Right kidney (tissue), 1 donor: ENCODE measurements around the gene GSTT4.
"Not testable (repeated sequence)": the region's sequence is repeated elsewhere in the genome, so short reads cannot be mapped to it uniquely, and the experiment has no call there.

Experiments
- DNase-seq: peaks from one replicate; pipeline ENCODE4 v3.0.0-alpha.2; 2016

Gene GSTT4

DNA sequence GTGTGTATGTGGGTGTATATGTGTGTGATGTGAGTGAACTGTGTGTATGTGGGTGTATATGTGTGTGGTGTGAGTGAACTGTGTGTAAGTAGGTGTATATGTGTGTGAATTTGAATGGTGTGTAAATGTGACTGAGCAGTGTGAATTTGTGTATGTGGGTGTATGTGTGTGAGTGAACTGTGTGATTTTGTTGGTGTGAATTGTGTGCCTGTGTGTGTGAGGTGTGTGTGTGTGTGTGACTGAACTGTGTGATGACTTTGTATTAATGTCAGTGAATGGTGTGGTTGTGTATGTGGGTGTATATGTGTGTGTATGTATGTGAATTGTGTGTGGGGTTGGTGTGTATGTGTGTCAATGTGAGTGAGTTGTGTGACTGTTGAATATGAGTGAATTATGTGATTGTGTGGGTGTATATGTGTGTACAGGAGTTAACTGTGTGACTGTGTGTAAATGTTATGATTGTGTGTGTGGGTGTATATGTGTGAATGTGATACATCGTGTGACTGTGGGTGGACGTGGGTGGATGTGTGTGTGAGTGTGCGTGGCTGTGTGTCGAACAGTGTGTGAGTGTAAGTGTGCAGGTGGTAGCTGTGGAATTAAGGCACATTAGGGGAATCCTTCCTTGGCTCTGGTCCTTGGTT is 18.6 kb downstream of the GSTT4 start:
- DNase-seq: not testable (repeated sequence)

DNA sequence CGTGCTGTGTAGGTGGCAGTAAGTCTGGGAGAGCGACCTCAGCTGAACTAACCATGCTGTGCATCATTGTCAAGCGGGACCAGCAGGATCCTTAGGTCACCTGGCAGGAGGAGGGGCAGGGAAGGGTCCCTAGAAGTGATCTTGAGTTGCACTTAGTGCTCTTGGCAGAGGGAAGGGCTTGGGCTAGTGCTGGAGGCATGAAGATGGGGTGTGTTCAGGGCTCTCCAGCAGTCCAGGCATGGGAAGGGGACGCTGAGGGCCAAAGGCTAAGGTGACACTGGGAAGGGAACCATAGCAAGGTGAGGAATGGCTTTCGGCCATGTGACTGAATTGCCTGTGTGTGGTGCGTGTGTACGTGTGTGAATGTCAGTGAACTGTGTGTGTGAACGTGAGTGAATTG is 19.2 kb downstream of the GSTT4 start:
- DNase-seq: not testable (repeated sequence)

DNA sequence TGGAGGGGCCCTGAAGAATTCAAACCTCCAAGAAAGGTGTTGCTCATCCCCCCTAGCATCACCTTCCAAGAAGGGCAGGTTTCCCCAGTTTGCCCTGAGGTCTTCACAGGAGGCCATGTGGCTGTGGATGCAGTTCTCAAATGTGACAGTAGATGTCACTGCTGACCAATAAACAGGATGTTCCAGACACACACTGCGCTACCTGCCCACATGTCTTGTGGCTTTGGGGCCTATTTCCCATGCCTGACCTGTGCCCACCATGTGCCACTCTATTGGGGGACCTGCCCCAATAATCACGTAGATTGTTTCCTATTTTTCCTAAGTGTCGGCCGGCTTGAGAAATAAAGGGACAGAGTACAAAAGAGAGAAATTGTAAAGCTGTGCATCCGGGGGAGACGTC is 20.8 kb downstream of the GSTT4 start:
- DNase-seq: no peak

DNA sequence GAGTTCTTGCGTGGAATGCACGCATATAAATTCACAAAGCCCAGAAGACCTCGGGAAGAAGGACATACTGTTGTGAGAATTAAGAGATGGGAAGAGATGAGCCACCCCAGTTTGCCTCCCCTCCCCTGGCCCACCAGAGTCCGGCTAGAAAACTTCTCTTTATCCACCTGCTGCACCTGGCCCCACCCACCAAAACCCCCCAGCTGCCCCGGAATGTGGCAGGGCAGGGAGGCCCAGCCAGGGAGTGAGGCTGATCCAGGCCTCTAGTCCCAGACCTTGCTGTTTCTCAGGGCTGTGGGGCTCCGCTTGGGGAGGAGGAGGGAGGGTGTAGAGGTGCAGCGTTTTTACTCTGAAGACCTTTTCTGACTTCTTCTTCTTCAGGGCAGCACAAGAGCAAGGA is 24.7 kb downstream of the GSTT4 start:
- not testable (repeated sequence) for DNase-seq

DNA sequence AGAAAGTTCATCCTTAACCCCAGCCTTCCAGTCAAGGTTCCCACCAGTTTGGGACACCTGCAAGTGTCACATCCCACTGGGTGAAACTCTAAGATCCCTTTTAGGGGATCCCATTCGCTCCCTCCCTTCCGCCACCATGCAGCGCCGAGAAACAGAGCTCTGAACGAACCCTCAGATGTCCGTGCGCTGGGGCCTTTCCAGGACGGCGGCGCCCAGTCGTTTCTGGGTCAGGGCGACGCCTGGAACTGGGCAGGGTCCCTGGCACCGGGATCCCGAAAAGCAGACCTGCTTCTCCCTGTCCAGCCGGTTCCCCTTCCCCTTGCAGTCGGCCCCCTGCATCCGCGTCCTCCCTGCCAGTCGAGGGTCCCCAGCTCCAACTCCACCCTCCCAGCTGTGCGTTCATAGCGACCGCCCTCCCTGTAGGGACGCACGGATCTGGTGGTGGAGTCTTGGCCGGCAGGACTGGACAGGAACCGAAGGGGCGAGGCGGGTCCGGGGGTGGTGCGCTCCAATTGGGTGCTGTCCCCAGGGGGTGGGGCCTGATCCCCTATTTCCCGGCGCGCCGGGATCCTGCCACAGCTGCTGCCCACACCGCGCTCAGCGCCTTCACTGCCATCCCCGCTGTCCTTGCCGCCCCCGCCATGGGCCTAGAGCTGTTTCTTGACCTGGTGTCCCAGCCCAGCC is 25.6 kb downstream of the GSTT4 start, which contains the start of gene GSTT2:
TSS of gene GSTT2 (plus strand) at position 578 of the 684 bp plus-strand sequence.
- not testable (repeated sequence) for DNase-seq

DNA sequence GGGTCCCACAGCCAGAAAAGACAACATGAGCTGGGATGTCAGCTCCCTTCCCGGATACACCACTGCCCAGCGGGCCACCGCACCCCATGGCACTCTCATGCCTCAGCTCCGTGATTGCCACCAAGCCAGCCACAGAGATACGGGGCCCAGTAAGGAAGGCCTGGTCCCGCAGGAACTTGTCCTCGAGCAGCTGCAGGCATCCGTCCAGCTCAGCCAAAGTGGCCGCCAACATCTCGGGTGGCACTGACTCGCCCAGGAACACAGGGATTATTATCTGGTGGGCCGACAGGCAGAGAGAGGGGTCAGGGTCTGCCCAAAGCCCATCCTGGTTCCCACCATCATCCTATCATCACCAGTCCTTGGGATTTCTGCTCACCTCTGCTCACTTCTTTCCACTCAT is 27.9 kb downstream of the GSTT4 start:
- not testable (repeated sequence) for DNase-seq

DNA sequence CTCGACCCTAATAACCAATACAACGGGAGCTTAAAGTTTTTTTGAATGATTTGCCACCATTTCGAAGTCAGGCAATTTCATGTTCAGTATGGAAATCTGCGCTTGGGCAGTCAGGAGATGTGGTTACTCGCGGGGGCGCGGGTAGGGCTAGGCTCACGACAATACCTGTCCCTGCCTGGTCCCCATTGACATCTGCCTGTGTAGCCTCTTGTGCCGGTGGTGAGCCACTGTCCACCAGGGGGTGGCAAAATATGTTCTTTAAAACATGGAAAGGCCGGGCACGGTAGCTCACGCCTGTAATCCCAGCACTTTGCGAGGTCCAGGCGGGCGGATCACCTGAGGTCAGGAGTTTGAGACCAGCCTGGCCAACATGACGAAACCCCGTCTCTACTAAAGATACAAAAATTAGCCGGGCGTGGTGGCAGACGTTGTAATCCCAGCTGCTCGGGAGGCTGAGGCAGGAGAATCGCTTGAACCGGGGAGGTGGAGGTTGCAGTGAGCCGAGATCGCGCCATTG is 30.4 kb downstream of the GSTT4 start:
- DNase-seq: not testable (repeated sequence)

DNA sequence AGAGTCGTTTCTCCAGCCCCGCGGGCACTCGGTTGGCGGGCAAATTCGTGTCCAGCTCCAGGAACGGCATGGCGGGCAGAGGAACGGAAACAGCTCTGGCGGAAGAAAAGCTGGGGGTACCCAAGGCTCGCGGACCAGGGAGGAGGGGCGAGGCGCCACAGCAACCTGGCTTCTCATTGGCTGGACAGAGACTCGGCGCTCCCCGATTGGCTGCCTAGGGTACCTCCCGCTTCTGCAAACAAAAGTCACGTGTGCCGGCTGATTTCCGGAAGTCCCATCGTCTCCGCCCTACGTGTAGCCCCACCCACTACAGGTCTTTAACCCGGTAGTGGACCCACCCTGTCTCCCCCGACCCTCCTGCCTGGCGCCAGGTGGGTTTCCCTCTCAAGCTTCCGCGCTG is 30.9 kb downstream of the GSTT4 start, which contains the start of gene DDT:
TSS of gene DDT (minus strand) at position 97 of the 400 bp plus-strand sequence. CDS start at position 70, 27 bp downstream.
- not testable (repeated sequence) for DNase-seq

DNA sequence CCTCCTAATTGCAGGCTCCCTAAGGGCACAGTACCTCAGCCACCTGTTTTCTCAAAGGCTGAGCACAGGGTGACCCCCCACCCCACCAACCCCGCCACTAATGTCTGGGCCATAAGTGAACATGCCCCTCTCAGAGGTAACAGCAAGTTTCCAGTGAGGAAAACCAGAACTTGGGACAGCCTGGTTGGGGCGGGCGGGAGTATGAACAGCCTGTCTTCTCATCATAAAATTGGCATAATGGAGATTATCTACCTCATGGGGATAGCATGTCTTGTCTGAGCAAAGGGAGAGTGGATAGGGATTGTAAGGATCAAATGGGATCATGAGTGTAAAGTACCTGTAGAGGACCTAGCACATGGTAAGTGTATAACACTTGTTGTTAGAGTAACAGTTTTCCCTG is 33.3 kb downstream of the GSTT4 start:
- not testable (repeated sequence) for DNase-seq

DNA sequence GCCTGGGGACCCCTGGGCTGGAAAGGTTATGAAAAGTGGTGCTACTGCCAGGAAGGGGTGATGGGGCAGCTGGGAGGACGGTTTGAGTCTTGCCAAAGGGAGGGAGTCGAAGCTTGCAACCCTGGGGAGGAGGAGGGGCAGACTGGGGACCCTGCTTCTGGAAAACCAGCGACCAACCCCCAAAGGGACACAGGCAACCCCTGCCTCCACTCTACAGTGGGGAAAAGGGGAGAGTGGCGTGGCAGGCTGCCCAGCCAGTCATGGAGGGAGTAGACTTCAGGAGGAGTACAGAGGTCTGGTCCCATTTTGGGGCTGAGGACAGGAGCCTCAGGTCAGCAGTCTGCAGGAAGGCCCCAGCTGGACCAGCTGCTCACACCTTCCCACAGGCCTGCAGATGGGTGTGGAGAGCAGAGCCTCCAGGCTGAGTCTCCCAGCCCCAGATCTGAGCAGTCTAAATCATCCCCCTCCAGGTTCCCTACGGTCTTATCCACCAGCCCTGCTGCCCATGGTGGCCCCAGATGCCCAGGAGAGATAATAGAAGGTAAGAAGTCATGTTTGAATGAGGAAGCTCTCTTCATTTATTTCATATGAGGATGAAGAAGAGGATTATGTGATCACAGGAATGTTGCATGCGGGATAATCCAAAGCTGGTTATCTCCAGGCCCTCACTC is 34.3 kb downstream of the GSTT4 start:
- DNase-seq: no peak

DNA sequence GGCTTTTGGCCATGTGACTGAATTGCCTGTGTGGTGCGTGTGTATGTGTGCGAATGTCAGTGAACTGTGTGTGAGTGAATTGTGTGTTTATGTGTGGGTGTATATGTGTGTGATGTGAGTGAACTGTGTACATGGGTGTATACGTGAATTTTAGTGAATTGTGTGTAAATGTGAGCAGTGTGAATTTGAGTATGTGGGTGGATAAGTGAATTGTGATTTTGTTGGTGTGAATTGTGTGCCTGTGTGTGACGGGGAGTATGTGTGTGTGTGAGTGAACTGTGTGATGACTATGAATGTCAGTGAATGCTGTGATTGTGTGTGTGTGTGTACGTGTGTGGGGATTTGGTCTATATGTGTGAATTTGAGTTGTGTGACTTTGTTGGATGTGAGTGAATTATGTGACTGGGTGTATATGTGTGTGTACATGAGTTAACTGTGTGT is 35.0 kb downstream of the GSTT4 start:
- DNase-seq: no peak

DNA sequence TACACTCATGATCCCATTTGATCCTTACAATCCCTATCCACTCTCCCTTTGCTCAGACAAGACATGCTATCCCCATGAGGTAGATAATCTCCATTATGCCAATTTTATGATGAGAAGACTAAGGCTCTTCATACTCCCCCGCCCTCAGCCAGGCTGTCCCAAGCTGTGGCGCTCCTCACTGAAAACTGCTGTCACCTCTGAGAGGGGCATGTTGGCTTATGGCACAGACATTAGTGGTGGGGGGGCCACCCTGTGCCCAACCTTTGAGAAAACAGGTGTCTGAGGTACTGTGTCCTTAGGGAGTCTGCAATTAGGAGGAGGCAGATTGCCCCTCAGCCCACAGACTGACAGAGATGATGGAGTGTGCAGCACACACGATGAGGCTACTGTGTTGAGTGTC is 36.2 kb downstream of the GSTT4 start:
- DNase-seq: no peak

DNA sequence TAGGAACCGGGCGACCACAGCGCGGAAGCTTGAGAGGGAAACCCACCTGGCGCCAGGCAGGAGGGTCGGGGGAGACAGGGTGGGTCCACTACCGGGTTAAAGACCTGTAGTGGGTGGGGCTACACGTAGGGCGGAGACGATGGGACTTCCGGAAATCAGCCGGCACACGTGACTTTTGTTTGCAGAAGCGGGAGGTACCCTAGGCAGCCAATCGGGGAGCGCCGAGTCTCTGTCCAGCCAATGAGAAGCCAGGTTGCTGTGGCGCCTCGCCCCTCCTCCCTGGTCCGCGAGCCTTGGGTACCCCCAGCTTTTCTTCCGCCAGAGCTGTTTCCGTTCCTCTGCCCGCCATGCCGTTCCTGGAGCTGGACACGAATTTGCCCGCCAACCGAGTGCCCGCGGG is 38.7 kb downstream of the GSTT4 start, which contains the start of gene DDTL:
TSS of gene DDTL (plus strand) at position 321 of the 400 bp plus-strand sequence. CDS start at position 348, 27 bp downstream.
- DNase-seq: not testable (repeated sequence)

DNA sequence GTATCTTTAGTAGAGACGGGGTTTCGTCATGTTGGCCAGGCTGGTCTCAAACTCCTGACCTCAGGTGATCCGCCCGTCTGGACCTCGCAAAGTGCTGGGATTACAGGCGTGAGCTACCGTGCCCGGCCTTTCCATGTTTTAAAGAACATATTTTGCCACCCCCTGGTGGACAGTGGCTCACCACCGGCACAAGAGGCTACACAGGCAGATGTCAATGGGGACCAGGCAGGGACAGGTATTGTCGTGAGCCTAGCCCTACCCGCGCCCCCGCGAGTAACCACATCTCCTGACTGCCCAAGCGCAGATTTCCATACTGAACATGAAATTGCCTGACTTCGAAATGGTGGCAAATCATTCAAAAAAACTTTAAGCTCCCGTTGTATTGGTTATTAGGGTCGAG is 39.2 kb downstream of the GSTT4 start:
- not testable (repeated sequence) for DNase-seq

DNA sequence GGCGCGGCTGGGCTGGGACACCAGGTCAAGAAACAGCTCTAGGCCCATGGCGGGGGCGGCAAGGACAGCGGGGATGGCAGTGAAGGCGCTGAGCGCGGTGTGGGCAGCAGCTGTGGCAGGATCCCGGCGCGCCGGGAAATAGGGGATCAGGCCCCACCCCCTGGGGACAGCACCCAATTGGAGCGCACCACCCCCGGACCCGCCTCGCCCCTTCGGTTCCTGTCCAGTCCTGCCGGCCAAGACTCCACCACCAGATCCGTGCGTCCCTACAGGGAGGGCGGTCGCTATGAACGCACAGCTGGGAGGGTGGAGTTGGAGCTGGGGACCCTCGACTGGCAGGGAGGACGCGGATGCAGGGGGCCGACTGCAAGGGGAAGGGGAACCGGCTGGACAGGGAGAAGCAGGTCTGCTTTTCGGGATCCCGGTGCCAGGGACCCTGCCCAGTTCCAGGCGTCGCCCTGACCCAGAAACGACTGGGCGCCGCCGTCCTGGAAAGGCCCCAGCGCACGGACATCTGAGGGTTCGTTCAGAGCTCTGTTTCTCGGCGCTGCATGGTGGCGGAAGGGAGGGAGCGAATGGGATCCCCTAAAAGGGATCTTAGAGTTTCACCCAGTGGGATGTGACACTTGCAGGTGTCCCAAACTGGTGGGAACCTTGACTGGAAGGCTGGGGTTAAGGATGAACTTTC is 44.0 kb downstream of the GSTT4 start, which contains the start of gene GSTT2B:
TSS of gene GSTT2B (minus strand) at position 112 of the 688 bp plus-strand sequence. CDS start at position 48, 64 bp downstream.
- DNase-seq: not testable (repeated sequence)

DNA sequence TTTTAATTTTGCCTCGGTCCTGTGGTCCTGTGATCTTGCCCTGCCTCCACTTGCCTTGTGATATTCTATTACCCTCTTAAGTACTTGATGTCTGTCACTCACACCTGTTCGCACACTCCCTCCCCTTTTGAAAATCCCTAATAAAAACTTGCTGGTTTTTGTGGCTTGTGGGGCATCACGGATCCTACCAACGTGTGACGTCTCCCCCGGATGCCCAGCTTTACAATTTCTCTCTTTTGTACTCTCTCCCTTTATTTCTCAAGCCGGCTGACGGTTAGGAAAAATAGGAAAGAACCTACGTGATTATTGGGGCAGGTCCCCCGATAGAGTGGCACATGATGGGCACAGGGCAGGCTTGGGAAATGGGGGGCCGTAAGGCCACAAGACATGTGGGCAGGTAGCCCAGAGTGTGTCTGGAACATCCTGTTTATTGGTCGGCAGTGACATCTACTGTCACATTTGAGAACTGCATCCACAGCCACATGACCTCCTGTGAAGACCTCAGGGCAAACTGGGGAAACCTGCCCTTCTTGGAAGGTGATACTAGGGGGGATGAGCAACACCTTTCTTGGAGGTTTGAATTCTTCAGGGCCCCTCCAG is 48.9 kb downstream of the GSTT4 start:
- DNase-seq: peak; percentile 56

DNA sequence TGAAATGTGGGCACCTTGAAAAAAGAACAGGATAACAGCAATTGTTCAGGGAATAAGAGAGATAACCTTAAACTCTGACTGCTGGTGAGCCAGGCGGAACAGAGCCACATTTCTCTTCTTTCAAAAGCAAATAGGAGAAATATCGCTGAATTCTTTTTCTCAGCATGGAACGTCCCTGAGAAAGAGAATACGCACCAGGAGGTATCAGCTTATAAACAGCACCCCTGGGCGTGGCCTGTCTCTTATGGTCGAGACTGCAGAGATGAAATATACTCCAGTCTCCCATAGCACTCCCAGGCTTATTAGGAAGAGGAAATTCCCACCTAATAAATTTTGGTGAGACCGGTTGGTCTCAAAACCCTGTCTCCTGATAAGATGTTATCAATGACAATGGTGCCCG is 49.4 kb downstream of the GSTT4 start:
- DNase-seq: not testable (repeated sequence)

DNA sequence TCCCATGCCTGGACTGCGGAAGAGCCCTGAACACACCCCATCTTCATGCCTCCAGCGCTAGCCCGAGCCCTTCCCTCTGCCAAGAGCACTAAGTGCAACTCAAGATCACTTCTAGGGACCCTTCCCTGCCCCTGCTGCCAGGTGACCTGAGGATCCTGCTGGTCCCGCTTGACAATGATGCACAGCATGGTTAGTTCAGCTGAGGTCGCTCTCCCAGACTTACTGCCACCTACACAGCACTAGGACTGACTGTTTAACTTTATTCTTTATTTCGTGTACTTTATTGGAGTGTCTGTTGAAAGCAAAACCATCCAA is 50.3 kb downstream of the GSTT4 start:
- not testable (repeated sequence) for DNase-seq

DNA sequence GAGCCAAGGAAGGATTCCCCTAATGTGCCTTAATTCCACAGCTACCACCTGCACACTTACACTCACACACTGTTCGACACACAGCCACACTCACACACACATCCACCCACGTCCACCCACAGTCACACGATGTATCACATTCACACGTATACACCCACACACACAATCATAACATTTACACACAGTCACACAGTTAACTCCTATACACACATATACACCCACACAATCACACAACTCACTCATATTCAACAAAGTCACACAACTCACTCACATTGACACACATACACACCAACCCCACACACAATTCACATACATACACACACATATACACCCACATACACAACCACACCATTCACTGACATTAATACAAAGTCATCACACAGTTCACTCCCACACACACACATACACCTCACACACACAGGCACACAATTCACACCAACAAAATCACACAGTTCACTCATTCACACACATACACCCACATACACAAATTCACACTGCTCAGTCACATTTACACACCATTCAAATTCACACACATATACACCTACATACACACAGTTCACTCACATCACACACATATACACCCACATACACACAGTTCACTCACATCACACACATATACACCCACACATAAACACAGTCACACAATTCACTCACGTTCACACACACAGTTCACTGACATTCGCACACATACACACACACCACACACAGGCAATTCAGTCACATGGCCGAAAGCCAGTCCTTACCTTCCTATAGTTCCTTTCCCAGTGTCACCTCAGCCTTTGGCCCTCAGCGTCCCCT is 50.9 kb downstream of the GSTT4 start:
- not testable (repeated sequence) for DNase-seq

DNA sequence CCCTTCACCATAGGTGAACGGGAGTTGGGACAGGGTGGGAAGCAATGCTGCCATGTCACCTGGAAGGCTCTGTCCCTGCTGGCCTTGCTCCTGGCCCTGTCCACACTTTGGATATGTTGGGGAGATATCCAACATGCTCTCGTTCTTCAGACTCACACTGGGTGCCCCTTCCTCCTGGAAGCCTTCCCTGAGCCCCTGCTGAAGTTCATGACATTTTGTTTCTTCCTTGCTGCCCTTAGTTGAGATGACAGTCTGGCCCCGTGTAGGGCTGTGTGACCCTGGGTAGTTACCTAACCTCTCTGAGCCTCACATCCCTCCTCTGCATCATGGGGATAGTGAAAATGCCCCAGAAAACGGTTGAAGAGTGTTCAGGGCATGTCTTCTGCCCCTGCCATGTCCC is 51.8 kb downstream of the GSTT4 start:
- DNase-seq: not testable (repeated sequence)
